Measurements from ENCODE around the gene CTNNA3.

DNA sequence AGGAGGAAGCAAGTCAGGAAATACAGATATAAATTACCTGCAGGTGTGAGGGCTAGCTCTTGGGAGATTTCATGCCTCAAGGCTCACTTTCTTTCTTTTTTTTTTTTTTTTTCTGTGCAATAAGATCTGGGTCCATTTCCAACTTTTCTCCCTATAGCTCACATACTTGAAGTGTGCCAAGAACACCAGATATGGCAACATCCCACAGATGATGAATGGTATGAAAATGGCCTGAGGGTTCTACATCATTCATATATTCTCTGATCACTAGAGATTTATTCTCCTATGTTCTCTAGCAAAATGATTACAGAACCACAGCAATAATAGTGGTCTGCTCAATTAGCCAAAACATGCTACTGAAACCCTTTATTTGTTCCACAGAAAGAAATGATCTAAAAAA lies 653.0 kb downstream of the CTNNA3 start:
- TF ChIP-seq, protein P1, sequence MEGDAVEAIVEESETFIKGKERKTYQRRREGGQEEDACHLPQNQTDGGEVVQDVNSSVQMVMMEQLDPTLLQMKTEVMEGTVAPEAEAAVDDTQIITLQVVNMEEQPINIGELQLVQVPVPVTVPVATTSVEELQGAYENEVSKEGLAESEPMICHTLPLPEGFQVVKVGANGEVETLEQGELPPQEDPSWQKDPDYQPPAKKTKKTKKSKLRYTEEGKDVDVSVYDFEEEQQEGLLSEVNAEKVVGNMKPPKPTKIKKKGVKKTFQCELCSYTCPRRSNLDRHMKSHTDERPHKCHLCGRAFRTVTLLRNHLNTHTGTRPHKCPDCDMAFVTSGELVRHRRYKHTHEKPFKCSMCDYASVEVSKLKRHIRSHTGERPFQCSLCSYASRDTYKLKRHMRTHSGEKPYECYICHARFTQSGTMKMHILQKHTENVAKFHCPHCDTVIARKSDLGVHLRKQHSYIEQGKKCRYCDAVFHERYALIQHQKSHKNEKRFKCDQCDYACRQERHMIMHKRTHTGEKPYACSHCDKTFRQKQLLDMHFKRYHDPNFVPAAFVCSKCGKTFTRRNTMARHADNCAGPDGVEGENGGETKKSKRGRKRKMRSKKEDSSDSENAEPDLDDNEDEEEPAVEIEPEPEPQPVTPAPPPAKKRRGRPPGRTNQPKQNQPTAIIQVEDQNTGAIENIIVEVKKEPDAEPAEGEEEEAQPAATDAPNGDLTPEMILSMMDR (IDR thresholded peaks at IDR 0.05 in 4 of 5, conservative IDR thresholded peaks at IDR 0.05 in 1 of 5) = no peak
- TF ChIP-seq POLR2A (IDR thresholded peaks at IDR 0.05) = no peak
